ENCODE measurements around the gene PSMC1.
"Not testable (repeated sequence)": the region's sequence is repeated elsewhere in the genome, so short reads cannot be mapped to it uniquely, and the experiment has no call there.

PSMC1 gene

GRCh38 chr14:90246936-90247335, 9.4 kb upstream of the PSMC1 start:
- no peak overlapping the region for H3K4me3 ChIP-seq (ENCODE audit: low read depth, low read length)
- TF ChIP-seq CTCF (IDR thresholded peaks at IDR 0.05; ENCODE audit: borderline replicate concordance, insufficient read depth, low read depth, low read length) = no peak

- H3K4me3 ChIP-seq (ENCODE audit: low read depth, low read length) = not testable (repeated sequence)
Observed at GRCh38 chr14:90247441-90247840, 8.9 kb upstream of the PSMC1 start.

GRCh38 chr14:90248594-90248993, 7.8 kb upstream of the PSMC1 start:
- TF ChIP-seq CTCF (IDR thresholded peaks at IDR 0.05; ENCODE audit: borderline replicate concordance, insufficient read depth, low read depth, low read length) = no peak
- no peak overlapping the region for H3K4me3 ChIP-seq (ENCODE audit: low read depth, low read length)

- no peak for TF ChIP-seq CTCF (IDR thresholded peaks at IDR 0.05; ENCODE audit: borderline replicate concordance, insufficient read depth, low read depth, low read length)
- H3K4me3 ChIP-seq (ENCODE audit: low read depth, low read length) = no peak overlapping the region
Observed at GRCh38 chr14:90253826-90254225, 2.5 kb upstream of the PSMC1 start.

GRCh38 chr14:90255871-90256270, 482 bp upstream of the PSMC1 start:
- TF ChIP-seq CTCF (IDR thresholded peaks at IDR 0.05; ENCODE audit: borderline replicate concordance, insufficient read depth, low read depth, low read length) = no peak
- peak overlapping the region; percentile 10 for H3K4me3 ChIP-seq (ENCODE audit: low read depth, low read length)

GRCh38 chr14:90263748-90264449, 7.5 kb downstream of the PSMC1 start:
- no peak for TF ChIP-seq CTCF (IDR thresholded peaks at IDR 0.05; ENCODE audit: borderline replicate concordance, insufficient read depth, low read depth, low read length)
- H3K4me3 ChIP-seq (ENCODE audit: low read depth, low read length) = no peak overlapping the region

- TF ChIP-seq CTCF (IDR thresholded peaks at IDR 0.05; ENCODE audit: borderline replicate concordance, insufficient read depth, low read depth, low read length) = no peak
- H3K4me3 ChIP-seq (ENCODE audit: low read depth, low read length) = no peak overlapping the region
Observed at GRCh38 chr14:90266441-90267154, 10.2 kb downstream of the PSMC1 start.
